Skeletal muscle tissue (tissue), 4 donors: Measurements from ENCODE around the gene ACYP1. TPM values are rescaled to one million over a fixed set of nuclear protein-coding genes. Genes with fewer than 3 reads are reported as not detected.
A peak's percentile ranks its signal among the peaks of the same experiment; 100 is the strongest.

Experiments used
- H3K27ac ChIP-seq: one replicate; pipeline ENCODE4 v1.7.0; 2013; ENCODE audit warnings: mild to moderate bottlenecking, low read depth, low read length, inconsistent platforms
- H3K27me3 ChIP-seq, 3 donors: one replicate each; pipeline ENCODE4 v1.7.0; 2013; ENCODE audit warnings: low read length in 3 of 3; ENCODE audit not compliant: control insufficient read depth in 3 of 3, insufficient read depth in 3 of 3
- H3K36me3 ChIP-seq, 3 donors: one replicate each; pipeline ENCODE4 v1.7.0; 2013; ENCODE audit warnings: low read length in 3 of 3; ENCODE audit not compliant: control insufficient read depth in 3 of 3, insufficient read depth in 3 of 3
- H3K4me1 ChIP-seq, 3 donors: one replicate each; pipeline ENCODE4 v1.7.0; 2013; ENCODE audit warnings: low read length in 3 of 3, mild to moderate bottlenecking in 3 of 3; ENCODE audit not compliant: control insufficient read depth in 3 of 3, insufficient read depth in 3 of 3
- H3K4me3 ChIP-seq, 3 donors: one replicate each; pipeline ENCODE4 v1.7.0; 2013; ENCODE audit warnings: low read length in 3 of 3
- H3K9ac ChIP-seq, 3 donors: one replicate each; pipeline ENCODE4 v1.7.0; 2013; ENCODE audit warnings: low read length in 3 of 3, mild to moderate bottlenecking in 3 of 3, moderate library complexity in 2 of 3, low read depth in 1 of 3
- H3K9me3 ChIP-seq, 3 donors: one replicate each; pipeline ENCODE4 v1.7.0; 2013; ENCODE audit warnings: low read length in 3 of 3; ENCODE audit not compliant: control insufficient read depth in 3 of 3
- total RNA-seq: library from RNA; depleted of rRNA; stranded (reverse); fragments of >200 nt; gene quantifications from one replicate; pipeline ENCODE4 v1.2.3, GENCODE V29; 2014
- donor health status: Osteomylitis.

The ACYP1 gene
- 8.4 TPM for total RNA-seq

GRCh38 chr14:75063491-75064204, at the start of gene ACYP1:
Gene ACYP1, minus strand, starts transcription at chr14:75064024. Its CDS starts 471 bp downstream, at chr14:75063553.
- Histone ChIP-seq H3K4me3 (peak within 1 kb of the TSS; percentile 85 to 91 (median 89)), H3K27me3 (no peaks in the 10 kb centered on the region), H3K36me3 (peaks cover 0 to 6% (median 0%) of the 10 kb centered on the region in 3 donors), H3K9me3 (no peaks in the 10 kb centered on the region), H3K9ac (peak within 1 kb of the TSS; percentile 67 to 90 (median 83)), H3K4me1 (peaks cover 17 to 44% (median 28%) of the 10 kb centered on the region in 3 donors), H3K27ac (peak within 1 kb of the TSS; percentile 14)

- H3K36me3 ChIP-seq: peaks cover 61 to 89% (median 88%) of the 10 kb centered on the region in 3 donors
- H3K9ac ChIP-seq: no peak overlapping the region
- no peaks in the 10 kb centered on the region for H3K27me3 ChIP-seq
- H3K9me3 ChIP-seq: no peaks in the 10 kb centered on the region
- H3K4me1 ChIP-seq: no peaks in the 10 kb centered on the region
- no peak overlapping the region for H3K27ac ChIP-seq
- H3K4me3 ChIP-seq: no peak overlapping the region
Measured at GRCh38 chr14:75109877-75110276, 46.1 kb upstream of the ACYP1 start.

GRCh38 chr14:75107186-75107585, 43.4 kb upstream of the ACYP1 start:
- peaks cover 51 to 79% (median 72%) of the 10 kb centered on the region in 3 donors for H3K36me3 ChIP-seq
- H3K9me3 ChIP-seq: no peaks in the 10 kb centered on the region
- no peaks in the 10 kb centered on the region for H3K4me1 ChIP-seq

GRCh38 chr14:75101491-75101890, 37.7 kb upstream of the ACYP1 start:
- Histone ChIP-seq H3K9ac (no peak overlapping the region), H3K4me1 (peaks cover 19 to 26% (median 24%) of the 10 kb centered on the region in 3 donors), H3K27me3 (no peaks in the 10 kb centered on the region), H3K36me3 (peaks cover 40 to 59% (median 58%) of the 10 kb centered on the region in 3 donors), H3K4me3 (no peak overlapping the region), H3K9me3 (no peaks in the 10 kb centered on the region), H3K27ac (no peak overlapping the region)

More at GRCh38 chr14:75107186-75107585, 43.4 kb upstream of the ACYP1 start:
- H3K9ac ChIP-seq: no peak overlapping the region
- H3K4me3 ChIP-seq: no peak overlapping the region
- H3K27me3 ChIP-seq: no peaks in the 10 kb centered on the region
- no peak overlapping the region for H3K27ac ChIP-seq

GRCh38 chr14:75098682-75099081, 34.9 kb upstream of the ACYP1 start:
- H3K4me1 ChIP-seq: peaks cover 19 to 26% (median 24%) of the 10 kb centered on the region in 3 donors
- peak overlapping the region in 2 of 3 donors; percentile 12 to 54 for H3K9ac ChIP-seq
- H3K4me3 ChIP-seq: no peak overlapping the region
- H3K36me3 ChIP-seq: peaks cover 32 to 62% (median 48%) of the 10 kb centered on the region in 3 donors
- H3K27ac ChIP-seq: peak overlapping the region; percentile 73
- H3K9me3 ChIP-seq: no peaks in the 10 kb centered on the region
- no peaks in the 10 kb centered on the region for H3K27me3 ChIP-seq

GRCh38 chr14:75098212-75098611, 34.4 kb upstream of the ACYP1 start:
- Histone ChIP-seq H3K9ac (peak overlapping the region in 2 of 3 donors; percentile 12 to 54), H3K27me3 (no peaks in the 10 kb centered on the region), H3K4me3 (no peak overlapping the region), H3K4me1 (peaks cover 19 to 26% (median 24%) of the 10 kb centered on the region in 3 donors), H3K36me3 (peaks cover 29 to 59% (median 44%) of the 10 kb centered on the region in 3 donors), H3K27ac (peak overlapping the region; percentile 73), H3K9me3 (no peaks in the 10 kb centered on the region)

GRCh38 chr14:75096959-75097358, 33.1 kb upstream of the ACYP1 start:
- Histone ChIP-seq H3K4me1 (peaks cover 19 to 26% (median 24%) of the 10 kb centered on the region in 3 donors), H3K27me3 (no peaks in the 10 kb centered on the region), H3K27ac (peak overlapping the region; percentile 73), H3K36me3 (peaks cover 31 to 59% (median 41%) of the 10 kb centered on the region in 3 donors), H3K9me3 (no peaks in the 10 kb centered on the region), H3K4me3 (no peak overlapping the region), H3K9ac (no peak overlapping the region)

GRCh38 chr14:75095690-75096089, 31.9 kb upstream of the ACYP1 start:
- Histone ChIP-seq H3K4me1 (peaks cover 19 to 26% (median 24%) of the 10 kb centered on the region in 3 donors), H3K27ac (no peak overlapping the region), H3K36me3 (peaks cover 34 to 53% (median 36%) of the 10 kb centered on the region in 3 donors), H3K9me3 (no peaks in the 10 kb centered on the region), H3K4me3 (no peak overlapping the region), H3K27me3 (no peaks in the 10 kb centered on the region), H3K9ac (no peak overlapping the region)

- Histone ChIP-seq H3K27me3 (no peaks in the 10 kb centered on the region), H3K9ac (no peak overlapping the region), H3K27ac (no peak overlapping the region), H3K9me3 (no peaks in the 10 kb centered on the region), H3K36me3 (peaks cover 30 to 51% (median 35%) of the 10 kb centered on the region in 3 donors), H3K4me3 (no peak overlapping the region), H3K4me1 (peaks cover 19 to 26% (median 24%) of the 10 kb centered on the region in 3 donors)
Measured at GRCh38 chr14:75094896-75095295, 31.1 kb upstream of the ACYP1 start.

- H3K36me3 ChIP-seq: peaks cover 31 to 51% (median 35%) of the 10 kb centered on the region in 3 donors
Measured at GRCh38 chr14:75092698-75093097, 28.9 kb upstream of the ACYP1 start.

More at GRCh38 chr14:75092698-75093097, 28.9 kb upstream of the ACYP1 start:
- no peak overlapping the region for H3K9ac ChIP-seq
- H3K27me3 ChIP-seq: no peaks in the 10 kb centered on the region
- no peaks in the 10 kb centered on the region for H3K9me3 ChIP-seq
- peaks cover 9 to 12% (median 10%) of the 10 kb centered on the region in 3 donors for H3K4me1 ChIP-seq
- H3K4me3 ChIP-seq: no peak overlapping the region
- no peak overlapping the region for H3K27ac ChIP-seq
